ENCODE results near the gene OR10H3.
"Not testable (repeated sequence)": the region's sequence is repeated elsewhere in the genome, so short reads cannot be mapped to it uniquely, and the experiment has no call there.

Gene OR10H3, protein sequence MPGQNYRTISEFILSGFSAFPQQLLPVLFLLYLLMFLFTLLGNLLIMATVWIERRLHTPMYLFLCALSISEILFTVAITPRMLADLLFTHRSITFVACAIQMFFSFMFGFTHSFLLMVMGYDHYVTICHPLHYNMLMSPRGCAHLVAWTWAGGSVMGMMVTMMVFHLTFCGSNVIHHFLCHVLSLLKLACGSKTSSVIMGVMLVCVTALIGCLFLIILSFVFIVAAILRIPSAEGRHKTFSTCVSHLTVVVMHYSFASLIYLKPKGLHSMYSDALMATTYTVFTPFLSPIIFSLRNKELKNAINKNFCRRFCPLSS

DNA sequence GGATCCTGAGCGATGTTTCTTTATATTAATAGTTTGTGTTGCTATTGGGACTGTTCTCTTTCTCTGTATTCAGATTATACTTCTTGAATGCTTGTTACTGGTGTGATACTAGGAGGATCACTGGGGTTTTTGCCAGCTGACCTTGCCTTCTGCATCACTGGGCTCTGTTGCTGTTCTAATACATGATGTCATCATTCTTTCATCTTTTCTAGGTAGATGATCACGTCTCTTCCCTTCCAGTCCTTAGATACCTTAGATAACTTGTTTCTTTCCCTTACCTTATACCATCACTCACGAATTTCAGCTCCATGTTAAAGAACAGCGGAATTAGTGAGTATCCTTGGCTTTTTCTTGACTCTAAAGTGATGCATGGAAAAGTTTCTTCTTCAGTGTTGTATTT lies at the start of gene OR10H3:
OR10H3 (plus strand) TSS at position 264 of the 400 bp plus-strand sequence. CDS start 3,408 bp downstream, outside the sequence.
- DNase-seq: no peak

- no peak for DNase-seq
These were observed 41.1 kb upstream of the OR10H3 start for GRCh38 chr19:15696654-15697194.

DNA sequence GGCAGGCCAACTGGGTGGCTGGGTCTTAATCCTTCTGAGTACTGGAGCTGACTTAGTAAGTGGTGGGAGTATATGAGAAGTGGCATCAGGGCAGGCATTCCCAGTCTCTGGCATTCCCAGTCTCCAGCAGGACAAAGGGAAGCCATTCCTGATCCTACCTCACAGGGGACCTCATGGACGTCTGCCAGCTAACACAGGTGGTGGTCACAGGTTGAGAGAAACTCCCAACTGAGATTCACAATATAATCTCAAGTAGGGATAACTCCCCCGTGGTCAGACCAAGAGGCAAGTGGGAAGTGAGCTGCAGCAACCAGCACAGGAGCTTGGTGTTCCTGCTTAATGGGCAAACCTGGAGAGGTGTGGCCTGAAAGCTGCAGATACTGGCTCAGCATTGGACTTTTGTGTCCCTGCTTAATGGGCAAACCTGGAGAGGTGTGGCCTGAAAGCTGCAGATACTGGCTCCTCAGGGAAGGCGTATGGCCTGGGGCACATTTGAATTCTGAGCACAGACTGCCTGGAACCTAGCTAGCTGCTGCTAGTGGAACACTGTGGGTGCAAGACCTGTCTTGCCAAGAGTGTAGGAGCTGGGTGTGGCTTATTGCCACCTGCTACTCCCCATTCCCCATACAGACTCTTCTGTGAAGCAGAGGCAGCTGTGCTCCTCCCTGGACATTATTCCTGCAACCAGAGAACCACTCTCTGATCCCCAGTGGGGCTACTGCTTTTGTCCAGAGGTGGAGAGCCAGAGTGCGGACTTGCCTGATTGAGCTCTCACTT lies 35.8 kb upstream of the OR10H3 start:
- no peak for DNase-seq

DNA sequence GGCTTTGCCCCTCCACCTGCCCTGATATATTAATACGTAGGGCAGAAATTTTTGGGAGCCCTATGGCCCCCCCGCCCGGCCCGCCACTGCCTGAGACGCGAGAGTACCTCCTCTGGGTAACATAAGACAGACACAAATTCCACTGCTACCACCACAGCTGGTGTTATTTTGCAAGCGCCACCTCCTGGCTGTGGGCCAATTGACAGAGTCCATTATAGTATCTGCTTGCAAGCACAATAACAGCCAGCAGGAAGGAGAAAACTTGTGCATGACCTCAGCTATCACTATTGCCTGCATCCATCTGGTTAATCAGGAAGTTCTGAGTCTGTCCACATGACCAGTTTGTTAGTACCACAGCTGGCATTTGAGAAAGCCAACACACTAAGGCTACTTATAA lies 35.3 kb upstream of the OR10H3 start:
- DNase-seq: no peak

- DNase-seq: no peak
These were observed 23.1 kb upstream of the OR10H3 start for GRCh38 chr19:15714638-15715037.

- DNase-seq: no peak
These were observed 22.1 kb upstream of the OR10H3 start for GRCh38 chr19:15715642-15716041.

DNA sequence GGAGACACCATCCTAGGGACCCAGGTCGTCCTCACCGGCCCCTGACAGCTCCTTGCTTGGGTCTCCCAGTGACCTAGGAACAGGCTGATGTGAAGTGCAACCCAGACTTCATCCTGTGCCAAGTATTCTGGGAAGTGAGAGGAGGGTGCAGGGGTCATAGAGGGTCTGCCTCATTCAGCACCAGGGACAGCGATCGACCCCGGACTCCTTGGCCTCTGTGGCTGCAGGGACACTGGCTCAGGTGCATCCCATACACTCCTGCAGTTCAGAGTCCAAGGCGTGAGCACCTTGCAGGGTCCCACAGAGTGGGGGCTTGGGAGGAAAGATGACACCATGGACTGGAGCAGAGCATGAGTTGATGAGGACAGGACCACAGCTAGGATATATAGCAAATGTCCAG lies 20.0 kb upstream of the OR10H3 start:
- DNase-seq: no peak

DNA sequence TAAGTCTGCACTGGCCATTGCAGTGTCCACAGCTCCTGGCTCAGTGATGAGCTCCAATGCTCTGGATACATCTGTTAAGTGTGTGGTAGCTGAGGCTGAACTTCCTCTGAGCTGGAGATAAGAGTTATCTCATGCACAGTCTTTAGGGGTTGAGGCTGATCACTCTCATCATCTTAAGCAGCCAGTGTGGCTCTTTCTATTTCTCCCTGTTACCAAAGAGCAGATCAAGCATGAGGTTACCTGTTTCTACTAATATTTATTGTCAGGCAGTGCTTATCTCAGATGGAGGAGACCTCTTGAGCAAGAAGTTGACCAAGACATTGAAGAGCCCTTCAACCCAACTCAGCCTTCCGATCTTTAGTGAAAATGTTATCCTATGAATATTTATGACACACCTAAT lies 16.5 kb upstream of the OR10H3 start:
- DNase-seq: no peak

GRCh38 chr19:15722956-15723355 lies 14.8 kb upstream of the OR10H3 start:
- DNase-seq: no peak

DNA sequence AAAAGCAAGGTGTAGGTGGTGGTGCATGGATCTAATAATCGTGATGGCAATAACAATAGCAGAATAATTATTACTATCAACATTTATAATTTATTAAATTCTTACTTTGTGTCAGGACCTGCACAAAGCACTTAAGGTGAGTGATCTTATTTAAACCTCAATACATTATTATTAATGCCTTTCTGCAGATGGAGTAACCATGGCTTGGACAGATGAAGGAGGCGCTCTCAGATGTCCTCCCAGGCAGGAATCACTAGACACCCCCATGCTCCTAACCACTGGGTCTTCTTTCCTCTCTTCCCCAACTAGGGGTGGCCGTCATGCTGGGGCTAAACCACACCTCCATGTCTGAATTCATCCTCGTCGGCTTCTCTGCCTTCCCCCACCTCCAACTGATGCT lies 10.1 kb upstream of the OR10H3 start, which contains the start of gene OR10H2:
OR10H2 (plus strand) TSS at position 301 of the 400 bp plus-strand sequence; CDS start at position 321, 20 bp downstream.
- no peak for DNase-seq

DNA sequence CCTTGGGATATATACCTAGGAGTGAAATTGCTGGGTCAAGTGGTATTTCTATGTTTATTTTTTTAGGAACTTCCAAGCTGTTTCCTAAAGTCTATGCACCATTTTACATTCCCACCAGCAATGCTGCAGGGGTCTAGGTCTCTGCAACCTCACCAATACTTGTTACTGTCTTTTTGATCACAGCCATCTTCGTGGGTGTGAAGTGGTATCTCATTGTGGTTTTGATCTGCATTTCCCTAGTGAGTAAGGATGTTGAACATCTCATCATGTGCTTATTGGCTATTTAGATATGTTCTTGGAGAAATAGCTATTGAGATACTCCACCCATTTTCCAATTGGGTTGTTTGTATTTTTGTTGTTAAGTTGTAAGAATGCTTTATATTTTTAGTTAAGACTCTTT lies 7.2 kb upstream of the OR10H3 start:
- DNase-seq: no peak

GRCh38 chr19:15732388-15732787 lies 5.4 kb upstream of the OR10H3 start:
- DNase-seq: no peak

DNA sequence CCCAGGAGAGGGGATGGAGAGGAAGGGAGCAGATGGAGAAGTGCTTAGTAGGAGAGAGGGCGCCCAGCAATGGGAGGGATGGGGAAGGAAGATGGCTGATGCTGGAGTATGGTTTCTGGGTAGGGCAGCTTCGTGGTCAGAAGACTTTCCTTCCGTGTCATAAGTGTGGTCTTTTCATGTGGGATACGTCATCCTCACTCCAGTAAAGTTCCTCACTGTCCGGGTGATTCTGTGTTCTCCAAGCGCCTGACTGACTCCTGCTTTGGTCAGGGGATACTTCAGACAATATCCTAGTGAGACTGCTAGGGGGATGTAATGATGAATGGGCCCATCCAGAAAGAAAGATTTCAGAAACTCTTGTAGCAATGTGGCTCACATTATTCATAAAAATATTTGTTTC lies 3.9 kb upstream of the OR10H3 start:
- no peak for DNase-seq

- DNase-seq: no peak
These were observed 3.0 kb downstream of the OR10H3 start for GRCh38 chr19:15740785-15741184.

DNA sequence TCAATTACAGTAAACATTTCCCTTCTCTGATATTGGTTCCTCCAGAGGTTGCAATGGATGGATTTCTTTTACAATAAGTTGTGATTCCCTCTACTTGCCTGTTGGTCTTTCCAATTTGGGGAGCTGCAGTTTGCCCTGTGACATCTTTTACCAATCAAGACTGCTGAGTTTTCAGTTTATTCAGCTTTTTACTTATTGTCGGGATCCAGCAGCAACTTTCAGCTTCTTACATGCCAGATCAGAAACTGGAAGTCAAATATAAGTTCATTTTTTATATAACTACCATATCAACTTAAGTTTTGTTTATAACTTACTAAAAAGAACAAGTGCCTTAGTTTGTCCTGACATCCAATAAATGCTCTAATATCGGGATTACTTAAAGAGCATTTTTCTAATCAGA lies 10.5 kb downstream of the OR10H3 start:
- no peak for DNase-seq

DNA sequence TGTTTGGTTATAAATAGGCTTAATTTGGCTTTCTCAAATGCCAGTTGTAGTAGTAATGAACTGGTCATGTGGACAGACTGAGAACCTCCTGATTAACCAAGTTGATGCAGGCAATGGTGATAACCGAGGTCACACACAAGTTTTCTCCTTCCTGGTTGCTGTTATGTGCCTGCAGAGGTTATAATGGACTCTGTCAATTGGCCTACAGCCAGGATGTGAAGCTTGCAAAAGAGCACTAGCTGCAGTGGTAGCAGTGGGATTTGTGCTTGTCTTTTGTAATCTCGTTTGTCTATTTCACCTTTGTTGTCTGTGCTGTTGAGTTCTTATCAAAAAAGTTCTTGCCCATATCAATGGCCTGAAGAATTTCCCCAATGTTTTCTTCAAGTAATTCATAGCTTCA lies 20.6 kb downstream of the OR10H3 start:
- DNase-seq: no peak

GRCh38 chr19:15759962-15760565 lies 22.3 kb downstream of the OR10H3 start:
- DNase-seq: no peak

DNA sequence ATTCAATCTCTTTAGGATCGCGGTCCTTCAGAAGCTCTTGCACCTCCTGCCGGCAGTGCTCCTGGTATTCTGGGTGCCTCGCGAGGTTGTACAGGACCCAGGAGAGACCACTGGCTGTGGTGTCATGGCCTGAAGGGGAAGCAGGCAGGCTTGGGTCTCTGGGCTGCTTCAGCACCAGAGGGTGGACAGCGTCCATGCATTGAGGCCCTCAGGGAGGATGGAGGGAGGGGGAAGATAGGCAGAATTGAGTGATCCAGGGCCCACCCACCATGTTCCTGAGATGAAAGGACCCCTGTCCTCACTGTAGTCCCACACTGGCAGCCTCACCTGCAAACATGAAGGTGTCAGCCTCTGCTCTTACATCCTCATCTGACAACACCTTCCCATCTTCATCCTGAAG lies 31.8 kb downstream of the OR10H3 start:
- no peak for DNase-seq

DNA sequence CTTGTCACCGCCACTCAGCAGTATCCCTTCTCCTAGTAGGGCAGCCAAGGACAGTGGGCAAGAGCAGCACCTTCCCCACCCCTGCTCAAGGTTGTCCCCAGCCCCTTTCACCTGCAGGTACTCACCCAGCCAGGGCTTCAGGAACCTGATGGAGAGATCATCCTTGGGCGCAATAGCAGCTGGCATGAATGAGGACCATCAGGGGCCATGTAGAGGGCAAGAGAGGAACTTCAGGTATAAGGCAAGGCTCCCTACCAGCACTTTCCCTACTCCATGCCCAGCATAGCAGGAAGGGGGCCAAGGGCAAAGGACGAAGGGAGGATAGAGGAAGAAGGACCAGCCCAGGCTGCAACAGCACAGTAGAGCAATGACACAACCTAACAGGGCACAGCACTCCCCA lies 36.4 kb downstream of the OR10H3 start:
- DNase-seq: not testable (repeated sequence)

- no peak for DNase-seq
These were observed 37.5 kb downstream of the OR10H3 start for GRCh38 chr19:15775249-15775648.

DNA sequence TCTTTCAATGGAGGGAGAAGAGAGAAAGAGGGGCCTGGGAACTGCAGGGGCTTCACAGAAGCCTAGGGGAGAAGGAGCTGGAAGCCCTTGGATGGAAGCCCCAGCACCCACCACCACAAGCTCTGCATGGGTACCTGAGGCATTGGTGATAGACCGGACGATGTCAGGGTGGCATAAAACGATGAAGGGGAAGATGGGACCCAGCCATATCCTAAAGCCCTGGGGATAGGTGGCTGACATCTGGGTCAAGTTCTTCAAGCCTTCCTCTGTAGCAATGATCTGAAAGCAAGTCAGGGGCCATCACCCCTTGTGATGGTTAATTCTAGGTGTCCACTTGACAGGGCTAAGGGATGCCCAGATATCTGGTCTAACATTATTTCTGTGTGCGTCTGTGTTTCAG lies 38.5 kb downstream of the OR10H3 start:
- DNase-seq: no peak

DNA sequence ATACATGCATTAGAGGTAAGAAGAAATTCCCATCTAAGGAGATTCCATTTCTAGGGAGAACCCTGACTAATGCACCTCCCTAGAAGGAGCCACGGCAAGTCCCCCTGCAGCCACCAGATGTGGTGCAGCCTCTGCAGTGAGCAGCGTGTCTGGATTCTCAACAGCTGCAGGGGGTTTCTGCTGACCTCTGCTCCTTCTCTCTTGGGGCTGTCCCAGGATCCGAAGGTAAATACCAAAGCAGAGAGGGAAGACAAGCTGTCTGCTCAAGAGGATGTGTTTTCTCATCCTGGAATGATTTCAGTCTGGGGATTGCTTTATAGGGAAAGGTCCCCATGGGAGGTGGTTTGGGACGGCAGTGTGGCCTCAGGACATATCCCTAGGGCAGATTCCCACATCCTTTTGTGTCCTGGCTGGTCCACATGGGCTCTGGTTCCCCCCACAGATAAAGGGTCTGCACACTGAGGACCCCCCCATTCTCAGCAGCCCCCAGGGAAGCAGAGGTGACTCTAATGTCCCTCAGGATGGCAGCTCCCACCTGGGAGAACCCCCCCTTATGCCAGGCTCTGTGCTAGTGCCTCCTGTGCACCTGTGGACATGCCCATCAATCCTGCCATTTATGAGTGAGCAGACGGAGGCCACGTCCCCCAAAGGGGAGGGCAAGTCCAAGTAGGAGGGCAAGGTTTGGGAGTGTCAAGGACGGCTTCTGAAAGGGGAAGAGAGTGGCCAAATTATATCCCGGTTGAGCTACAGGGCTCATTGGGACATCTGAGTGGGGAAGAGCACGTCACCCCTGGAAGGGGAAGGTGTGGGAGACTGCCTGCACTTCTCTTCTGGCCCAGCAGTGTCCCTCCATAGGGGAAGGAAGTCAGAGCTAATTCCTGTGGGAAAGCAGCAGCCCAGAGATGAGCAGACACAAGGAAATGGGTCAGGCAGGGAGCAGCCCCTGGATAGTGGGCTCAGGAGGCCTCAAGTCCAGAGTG lies 39.5 kb downstream of the OR10H3 start:
- DNase-seq: no peak

Measured in activated CD4-positive, CD25-positive, alpha-beta regulatory T cell treated with anti-CD3 and anti-CD28 coated beads, Interleukin-2, amount 50 U/mL, for 72 hours (primary cell).